ENCODE data around the gene ROR1.

The ROR1 gene

DNA sequence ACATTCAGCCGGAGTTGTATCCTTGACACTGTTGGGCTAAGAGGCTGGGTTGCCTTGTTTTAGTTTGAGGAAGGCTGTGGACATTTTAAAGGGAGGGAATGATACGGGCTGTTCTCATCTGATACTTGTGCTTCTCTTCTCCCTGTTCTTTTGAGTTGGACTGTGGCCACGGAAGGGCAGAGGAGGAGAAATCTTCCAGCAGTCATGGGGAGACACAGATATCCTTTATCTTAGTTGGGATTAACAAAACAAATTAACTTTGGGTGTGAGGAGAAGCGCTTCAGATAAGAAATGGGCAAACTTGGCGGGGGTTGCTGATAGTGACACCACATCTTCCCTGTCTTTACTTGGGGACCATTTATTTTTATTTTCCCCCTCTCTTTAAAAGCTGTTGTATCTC lies 138.8 kb downstream of the ROR1 start:
- DNase-seq (ENCODE audit: low read depth), result no peak

DNA sequence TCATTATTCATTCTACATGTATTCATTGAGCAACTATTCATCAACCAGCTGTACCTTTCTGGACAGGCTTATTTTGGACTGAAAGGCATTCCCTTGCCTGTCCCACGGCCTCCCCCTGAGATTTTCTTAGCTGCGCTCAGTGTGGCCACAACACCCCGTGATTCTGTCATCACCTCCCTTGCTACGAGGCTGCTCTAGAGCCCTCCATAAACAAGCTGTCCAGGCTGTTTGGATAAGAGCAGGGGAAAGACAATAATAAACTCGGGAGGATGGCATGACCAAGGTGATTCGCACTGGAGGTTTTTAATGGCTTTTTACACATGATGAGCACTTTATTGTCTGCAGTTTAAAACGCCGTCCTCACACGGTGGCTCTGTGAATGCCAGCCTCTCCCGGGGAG lies 139.7 kb downstream of the ROR1 start:
- DNase-seq (ENCODE audit: low read depth), result no peak

- no peak for DNase-seq (ENCODE audit: low read depth)
Observed at GRCh38 chr1:63914241-63914640, 140.4 kb downstream of the ROR1 start.

- DNase-seq (ENCODE audit: low read depth), result no peak
Observed at GRCh38 chr1:63914706-63915105, 140.9 kb downstream of the ROR1 start.

DNA sequence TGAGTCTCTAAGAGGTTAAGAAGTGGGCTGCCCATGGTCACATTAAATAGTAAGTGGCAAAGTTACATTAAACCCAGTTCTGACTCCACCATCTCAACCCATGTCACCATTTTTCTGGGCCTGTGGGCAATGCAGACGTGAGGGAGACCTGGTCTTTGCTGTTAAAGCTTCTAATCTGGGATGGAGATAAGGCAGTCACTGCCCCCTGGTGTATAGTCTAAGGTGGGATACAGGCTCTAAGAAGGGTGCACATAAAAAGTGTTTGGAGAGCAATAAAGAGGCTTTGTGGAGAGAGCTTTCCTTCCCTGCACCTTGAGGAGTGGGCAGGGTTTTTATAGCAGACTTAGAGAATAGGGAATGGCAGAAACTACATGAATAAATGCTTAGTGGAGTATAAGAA lies 141.3 kb downstream of the ROR1 start:
- DNase-seq (ENCODE audit: low read depth), result no peak

DNA sequence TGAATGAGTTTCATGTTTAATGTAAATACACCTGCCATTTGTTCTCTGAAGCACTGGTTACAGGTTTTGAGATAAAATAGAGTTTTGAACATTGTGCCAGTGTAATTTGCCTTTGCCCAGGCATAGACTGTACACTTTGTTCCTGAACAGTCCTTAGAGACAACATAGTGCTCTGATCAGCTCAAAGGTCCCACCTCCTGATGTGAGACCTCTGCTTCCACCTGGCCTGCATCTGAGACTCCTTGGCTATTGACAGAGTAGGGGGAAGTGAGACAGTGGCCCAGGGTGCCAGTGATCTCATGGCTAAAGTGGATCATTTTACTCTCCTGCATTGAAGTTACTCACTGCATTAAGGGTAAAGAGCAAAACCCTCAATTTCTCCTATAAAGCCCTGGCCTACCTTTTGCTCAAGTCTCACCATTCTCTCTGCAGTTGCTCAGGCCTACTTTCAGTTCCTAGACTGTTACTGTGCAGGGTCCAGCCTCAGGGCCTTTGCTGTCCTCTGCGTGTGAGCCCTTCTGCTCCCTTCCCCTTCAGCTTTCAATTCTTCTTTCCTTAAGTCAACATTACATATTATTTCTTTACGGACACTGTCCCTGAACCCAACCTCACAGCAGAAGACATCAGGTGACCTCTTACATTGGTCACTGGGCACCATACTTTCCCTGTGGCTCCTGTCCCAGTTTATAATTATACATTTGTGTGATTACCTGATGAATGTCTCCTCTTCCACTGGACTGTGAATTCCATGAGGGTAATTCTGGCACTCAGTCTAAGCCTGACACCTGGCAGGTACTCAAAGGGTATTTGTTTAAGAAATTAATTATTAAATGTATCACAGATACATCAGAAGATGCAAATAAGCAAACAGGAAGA lies 142.9 kb downstream of the ROR1 start:
- DNase-seq (ENCODE audit: low read depth), result no peak

GRCh38 chr1:63917571-63918417 lies 144.0 kb downstream of the ROR1 start:
- DNase-seq (ENCODE audit: low read depth), result no peak

DNA sequence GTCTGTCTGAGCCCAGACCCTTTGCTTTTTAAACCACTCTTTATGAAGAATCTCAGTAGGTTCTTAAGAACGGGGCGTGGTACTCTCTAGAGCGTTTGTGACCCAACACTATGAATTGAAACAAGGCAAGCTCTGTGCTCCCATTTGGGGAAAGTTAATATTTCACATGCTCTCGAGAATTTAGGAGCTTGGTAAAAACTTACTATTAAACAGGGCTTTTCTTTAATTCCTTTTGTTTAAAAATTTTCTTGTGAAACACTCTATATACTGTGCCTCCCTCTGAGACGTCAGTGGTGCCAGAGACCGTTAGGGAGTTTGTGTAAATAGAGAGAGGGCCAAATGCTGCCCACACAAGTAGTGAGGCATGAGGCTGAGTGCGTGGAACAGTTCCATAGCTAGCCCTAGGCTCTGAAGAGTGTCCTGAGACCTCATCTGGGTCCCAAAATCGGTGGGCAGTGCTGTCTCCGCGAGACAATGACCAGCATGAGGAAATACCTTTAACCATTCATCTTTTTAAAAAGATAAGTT lies 144.7 kb downstream of the ROR1 start:
- no peak for DNase-seq (ENCODE audit: low read depth)

- DNase-seq (ENCODE audit: low read depth), result no peak
Observed at GRCh38 chr1:63920154-63921117, 146.6 kb downstream of the ROR1 start.

GRCh38 chr1:63921359-63921758 lies 147.5 kb downstream of the ROR1 start:
- DNase-seq (ENCODE audit: low read depth), result no peak

- no peak for DNase-seq (ENCODE audit: low read depth)
Observed at GRCh38 chr1:63921802-63922201, 148.0 kb downstream of the ROR1 start.

DNA sequence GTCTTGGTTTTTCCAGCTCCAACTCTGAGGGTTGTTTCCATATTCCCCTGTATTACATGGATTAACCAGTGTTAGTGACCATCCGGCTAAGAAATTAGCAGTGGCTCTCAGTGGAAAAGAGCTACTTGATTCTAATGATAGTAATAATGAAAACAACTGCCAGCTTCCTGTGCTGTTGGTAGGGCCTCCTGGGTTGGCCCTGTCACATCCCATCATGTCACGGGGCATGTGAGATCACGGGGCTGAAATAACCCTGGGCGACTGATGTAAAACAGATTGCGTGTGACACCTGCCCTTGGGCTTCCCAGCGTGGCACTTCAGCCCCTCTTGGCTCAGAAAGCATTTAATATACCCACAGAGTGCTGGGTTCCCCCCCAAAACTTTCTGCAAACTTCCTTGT lies 149.0 kb downstream of the ROR1 start:
- DNase-seq (ENCODE audit: low read depth), result no peak

DNA sequence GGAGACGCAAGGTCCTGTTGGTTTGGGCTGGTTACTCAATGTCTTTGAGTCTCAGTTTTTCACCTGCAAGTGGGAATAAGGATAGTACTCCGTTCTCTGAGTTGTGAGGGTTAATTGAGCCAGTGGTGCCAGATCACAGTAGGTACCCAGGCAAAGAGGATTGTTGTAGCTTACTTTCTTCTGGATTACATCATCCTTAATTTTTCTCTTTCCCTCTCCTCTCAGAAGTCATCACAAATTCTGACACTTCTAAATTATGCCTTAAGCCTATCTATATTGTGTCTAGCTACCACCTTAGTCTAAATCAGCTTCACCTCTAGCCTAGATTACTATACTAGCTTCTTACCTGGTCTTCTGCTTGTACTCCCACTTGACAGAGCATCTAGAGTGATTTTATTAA lies 149.5 kb downstream of the ROR1 start:
- DNase-seq (ENCODE audit: low read depth), result no peak

DNA sequence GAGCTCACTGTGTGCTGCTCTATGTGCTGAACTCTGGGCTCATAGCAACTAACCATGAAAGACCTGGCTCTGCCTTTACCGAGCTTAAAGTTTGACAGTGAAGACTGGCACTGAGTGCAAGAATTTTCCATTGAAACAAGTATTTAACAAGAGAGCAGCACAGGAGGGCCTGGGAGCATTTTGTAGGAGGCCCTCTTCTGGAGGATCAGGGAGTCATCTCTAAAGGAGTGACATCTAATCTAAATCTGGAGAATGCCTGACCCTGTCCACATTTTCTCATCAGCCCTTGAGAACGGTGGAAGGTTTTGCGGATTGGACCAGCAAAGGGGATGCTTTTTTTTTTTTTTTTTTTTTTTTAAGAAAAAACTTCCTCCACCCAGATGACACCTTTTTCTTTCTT lies 150.8 kb downstream of the ROR1 start:
- no peak for DNase-seq (ENCODE audit: low read depth)

DNA sequence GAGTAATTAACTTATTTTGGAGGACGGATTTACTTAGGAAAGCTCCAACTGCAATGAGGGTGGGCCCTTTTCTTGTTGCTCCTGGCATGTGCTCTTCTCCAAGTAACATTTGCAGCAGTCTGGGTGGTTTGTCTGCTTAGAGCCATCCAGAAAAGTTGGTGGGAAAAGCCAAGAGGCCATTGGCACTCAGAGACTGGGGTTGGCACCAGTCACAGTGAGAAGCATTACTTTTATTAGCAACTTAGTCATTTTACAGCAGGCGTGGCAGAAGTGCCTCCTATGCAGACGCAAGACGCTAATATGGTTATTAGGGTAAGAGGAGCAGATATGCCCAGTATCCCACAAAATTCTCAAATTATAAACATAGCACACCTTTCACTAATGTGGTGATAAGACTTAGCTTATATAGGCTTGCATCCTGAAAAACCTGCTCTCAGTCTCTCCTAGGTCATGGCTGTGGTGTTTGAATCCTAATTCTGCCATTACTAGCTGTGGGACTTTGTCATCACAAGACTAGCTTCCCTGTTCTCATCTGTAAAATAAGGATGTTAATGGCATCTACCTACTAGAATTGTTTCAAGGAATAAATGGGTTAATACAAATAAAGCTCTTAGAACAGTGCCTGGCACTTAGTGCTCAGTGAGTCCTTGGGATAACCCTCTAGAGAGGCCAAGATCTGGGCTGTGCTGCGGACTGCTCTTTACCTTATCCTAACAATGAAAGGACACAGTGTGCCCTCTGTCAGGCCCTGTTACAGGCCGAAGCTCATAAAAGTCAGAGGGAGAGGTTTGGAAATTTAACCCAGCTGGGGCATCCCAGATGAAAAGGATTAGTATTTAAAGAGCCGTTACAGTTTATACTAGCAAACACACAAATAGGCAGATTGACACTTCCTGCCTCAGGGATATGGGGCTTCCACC lies 154.6 kb downstream of the ROR1 start:
- DNase-seq (ENCODE audit: low read depth), result no peak

- DNase-seq (ENCODE audit: low read depth), result no peak
Observed at GRCh38 chr1:63929106-63929478, 155.3 kb downstream of the ROR1 start.

- DNase-seq (ENCODE audit: low read depth), result no peak
Observed at GRCh38 chr1:63931468-63931867, 157.7 kb downstream of the ROR1 start.

- no peak for DNase-seq (ENCODE audit: low read depth)
Observed at GRCh38 chr1:63934697-63935096, 160.9 kb downstream of the ROR1 start.

- no peak for DNase-seq (ENCODE audit: low read depth)
Observed at GRCh38 chr1:63935143-63935542, 161.3 kb downstream of the ROR1 start.

DNA sequence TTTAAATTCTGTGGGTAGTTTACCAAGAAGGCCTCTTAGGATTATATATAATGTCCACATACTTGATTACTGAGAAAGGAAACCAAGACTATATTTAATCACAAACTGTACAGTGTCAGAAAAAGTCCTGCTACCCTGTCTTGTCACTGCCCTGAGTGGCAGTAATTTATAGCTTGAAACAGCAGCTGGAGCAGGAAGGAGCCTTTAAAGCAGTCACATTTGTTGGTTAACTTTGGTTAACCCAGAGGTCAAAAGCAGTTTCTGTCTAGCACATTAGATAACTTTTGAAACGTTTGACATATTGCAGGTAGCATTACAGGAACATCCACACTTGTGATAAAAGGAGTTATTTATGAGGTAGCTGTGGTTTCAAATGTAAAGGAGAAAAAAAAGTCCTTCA lies 161.7 kb downstream of the ROR1 start:
- DNase-seq (ENCODE audit: low read depth), result no peak

DNA sequence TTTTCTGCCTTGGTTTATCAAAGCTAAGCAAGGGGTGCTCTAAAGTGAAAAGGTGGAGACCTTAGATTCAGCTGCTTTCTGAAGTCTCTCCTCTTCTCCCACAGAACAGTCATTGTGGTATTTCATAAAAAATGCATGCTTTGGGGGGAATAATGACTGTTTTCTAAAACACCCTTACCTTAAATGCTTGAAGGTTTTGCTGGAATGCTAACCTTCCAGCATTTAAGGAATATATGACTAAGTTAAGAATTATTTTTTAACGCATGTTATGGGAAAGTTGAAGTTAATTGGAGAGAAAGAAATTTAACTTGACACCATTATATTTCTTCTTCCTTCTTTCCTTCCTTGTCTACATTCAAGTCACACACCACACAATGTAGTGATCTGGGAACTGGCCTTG lies 162.5 kb downstream of the ROR1 start:
- DNase-seq (ENCODE audit: low read depth), result no peak

Data from T follicular helper cell (primary cell).